GM12865 (cell line): ENCODE data around the gene AQP4.
A peak's percentile ranks its signal among the peaks of the same experiment; 100 is the strongest.

ENCODE experiments used
- DNase-seq: peaks from one replicate; pipeline ENCODE4 v3.0.0; 2010; ENCODE audit warnings: low read depth
- H3K4me3 ChIP-seq: 2 replicates; pipeline ENCODE4 v1.5.1; 2011; ENCODE audit warnings: mild to moderate bottlenecking, low read depth, low read length, control low read depth
- TF ChIP-seq, protein P1 (sequence below): IDR thresholded peaks from 2 replicates; pipeline ENCODE4 v1.5.1; 2011; ENCODE audit warnings: low read length, control low read depth, low read depth, inconsistent platforms; ENCODE audit not compliant: insufficient read depth; ENCODE audit errors: missing control alignments

AQP4 gene

DNA sequence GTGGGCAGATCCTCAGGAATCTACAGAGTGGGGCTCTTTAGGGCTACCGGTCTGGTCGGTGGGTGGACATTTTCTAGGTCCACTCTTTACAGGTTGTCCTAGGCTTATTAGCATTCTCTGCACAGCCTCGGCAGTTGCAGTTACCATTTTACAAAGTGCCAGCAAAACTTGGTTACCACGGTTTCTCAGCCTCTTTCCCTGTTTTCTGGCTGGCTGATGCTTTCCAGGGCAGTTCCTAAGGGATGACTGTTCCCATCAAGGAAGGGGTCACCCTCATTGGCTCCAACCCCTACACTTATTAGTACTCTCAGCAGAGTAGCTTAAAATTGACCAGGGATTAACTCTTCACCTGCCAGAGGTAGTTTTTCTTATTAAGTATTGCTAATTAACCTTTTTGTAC, 2.0 kb upstream of the AQP4 start:
- no peak overlapping the region for H3K4me3 ChIP-seq
- no peak for DNase-seq
- TF ChIP-seq, protein P1, sequence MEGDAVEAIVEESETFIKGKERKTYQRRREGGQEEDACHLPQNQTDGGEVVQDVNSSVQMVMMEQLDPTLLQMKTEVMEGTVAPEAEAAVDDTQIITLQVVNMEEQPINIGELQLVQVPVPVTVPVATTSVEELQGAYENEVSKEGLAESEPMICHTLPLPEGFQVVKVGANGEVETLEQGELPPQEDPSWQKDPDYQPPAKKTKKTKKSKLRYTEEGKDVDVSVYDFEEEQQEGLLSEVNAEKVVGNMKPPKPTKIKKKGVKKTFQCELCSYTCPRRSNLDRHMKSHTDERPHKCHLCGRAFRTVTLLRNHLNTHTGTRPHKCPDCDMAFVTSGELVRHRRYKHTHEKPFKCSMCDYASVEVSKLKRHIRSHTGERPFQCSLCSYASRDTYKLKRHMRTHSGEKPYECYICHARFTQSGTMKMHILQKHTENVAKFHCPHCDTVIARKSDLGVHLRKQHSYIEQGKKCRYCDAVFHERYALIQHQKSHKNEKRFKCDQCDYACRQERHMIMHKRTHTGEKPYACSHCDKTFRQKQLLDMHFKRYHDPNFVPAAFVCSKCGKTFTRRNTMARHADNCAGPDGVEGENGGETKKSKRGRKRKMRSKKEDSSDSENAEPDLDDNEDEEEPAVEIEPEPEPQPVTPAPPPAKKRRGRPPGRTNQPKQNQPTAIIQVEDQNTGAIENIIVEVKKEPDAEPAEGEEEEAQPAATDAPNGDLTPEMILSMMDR = no peak

DNA sequence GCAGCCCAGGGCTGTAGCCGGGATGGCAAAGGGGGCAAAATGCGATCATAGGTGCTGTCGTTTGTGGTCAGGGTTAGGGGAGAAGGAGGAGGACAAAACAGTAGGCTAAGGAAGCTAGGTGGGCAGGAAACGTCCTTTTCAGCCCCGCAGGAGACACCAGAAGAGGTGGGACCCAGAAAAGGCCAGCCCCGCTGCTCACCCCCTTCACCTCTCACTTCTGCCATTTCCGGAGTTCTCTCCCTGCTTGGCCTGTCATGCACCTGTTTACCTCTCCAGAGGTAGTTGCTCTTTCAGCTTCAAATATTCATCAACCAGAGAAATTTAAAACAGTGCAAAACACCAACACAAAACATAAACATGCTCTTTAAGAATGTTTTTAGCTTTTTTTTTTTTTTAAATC, 849 bp downstream of the AQP4 start:
- H3K4me3 ChIP-seq = no peak overlapping the region
- TF ChIP-seq, protein P1 = no peak
- peak; percentile 27 for DNase-seq

DNA sequence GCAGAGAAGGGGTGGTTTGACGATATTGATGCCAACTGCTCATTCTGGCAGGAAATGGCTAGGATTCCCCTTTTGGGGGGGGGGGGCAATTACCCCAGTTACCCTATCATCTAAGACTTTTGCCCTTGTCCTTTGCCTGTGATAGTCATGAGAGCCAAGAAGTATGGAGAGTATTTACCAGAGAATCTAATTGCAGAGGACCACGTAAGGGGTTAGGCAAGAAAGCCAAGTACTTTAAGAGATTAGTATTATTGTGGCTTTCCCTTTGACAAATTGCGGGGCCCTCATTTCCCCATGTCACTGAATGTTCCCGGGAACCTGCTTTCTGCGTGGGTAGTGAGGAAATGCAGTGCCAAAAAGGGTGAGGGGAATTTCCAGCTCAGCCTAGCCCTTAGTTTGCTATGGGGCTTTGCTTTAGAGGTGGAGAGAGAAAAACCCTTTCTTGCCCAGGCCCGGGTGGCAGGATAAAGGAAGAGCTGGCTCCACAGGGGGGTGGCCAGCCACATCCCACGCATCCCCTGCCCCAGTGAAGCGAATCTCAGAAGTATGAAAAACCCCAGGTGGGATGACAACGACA, 1.5 kb downstream of the AQP4 start:
- TF ChIP-seq, protein P1 = no peak
- no peak overlapping the region for H3K4me3 ChIP-seq
- DNase-seq = no peak

DNA sequence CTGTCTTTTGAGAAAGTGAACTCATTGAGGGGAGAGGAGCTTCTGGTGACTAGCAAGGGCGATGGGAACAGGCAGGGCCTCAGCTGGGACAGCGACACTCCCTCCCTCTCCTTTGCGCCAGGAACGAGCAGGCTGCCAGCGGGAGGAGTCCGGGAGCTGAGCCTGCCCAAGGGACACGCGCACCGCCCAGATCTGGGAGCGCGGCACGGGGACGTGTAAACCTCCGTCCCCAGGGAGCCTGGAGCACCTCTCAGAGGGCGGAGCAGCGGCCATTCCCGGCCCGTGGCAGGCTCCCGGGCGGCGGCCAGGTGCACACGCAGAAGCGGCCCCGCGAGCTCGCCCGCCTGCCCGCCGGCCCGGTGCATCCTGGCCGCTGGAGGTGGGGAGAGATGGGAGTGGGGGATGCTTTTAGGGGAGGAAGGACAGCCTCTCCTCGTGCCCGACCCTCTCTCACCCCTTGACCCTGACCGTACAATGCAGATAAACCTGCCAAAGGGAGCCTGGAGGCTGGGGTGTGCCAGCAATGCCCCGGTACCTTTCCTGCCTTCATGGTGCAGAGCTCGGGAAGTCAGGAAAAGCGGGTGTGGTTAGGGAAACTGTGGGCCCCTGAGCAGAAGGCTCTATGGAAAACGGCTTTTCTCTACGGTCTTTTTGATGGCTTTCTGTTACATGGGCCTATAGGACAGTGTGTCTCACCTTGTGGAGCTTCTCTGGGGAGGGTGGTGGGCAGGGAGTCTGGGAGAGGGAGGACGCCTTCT, 2.2 kb downstream of the AQP4 start:
- no peak overlapping the region for H3K4me3 ChIP-seq
- TF ChIP-seq, protein P1 = no peak
- DNase-seq = no peak

DNA sequence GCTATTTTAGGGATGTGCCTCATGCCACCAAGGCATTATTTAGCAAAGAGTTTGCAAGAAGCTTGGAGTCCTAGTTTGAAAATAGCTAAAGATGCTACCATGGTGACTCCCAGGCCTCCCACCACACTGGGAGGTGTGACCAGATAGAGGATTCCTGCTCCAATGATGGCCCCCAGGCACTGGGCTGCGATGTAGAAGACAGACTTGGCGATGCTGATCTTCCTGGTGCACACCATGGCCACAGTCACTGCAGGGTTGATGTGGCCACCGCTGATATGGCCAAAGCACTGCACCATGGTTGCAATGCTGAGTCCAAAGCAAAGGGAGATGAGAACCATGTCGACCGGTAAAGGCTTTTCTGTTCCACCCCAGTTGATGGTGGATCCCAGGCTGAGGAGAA, 3.4 kb downstream of the AQP4 start:
- no peak overlapping the region for H3K4me3 ChIP-seq
- no peak for DNase-seq
- TF ChIP-seq, protein P1 = no peak

DNA sequence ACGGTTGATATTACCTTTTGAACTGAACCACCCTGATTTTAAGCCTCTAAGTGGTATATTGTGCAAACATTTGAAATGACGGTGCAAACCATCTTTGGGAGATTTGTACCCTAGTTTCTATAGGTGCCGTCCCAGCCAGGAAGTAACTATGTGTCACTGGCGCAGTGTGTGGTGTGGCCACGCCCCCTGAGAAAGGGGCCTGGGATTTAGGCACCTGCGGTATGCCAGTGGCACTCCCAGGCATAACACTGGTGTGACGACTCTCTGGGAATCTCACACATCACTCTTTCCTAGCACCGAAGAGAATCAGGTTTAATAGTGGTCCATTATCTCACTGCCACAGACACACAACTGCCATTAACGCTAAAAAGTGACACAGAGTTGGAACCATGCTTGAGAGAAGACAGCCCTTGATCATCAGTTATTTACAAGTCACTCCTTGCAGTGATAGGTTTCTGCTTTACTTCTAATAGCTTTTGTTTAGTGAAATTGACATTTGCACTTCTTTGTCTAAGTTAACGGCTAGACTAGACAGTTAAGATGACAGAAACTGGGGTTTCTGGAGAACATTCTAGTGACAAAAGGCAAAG, 11.1 kb downstream of the AQP4 start:
- DNase-seq = no peak
- TF ChIP-seq, protein P1 = no peak
- H3K4me3 ChIP-seq = no peak overlapping the region
